GM12878 (cell line): ENCODE measurements around the gene GSG1L2. TPM values are rescaled to one million over a fixed set of nuclear protein-coding genes. Genes with fewer than 3 reads are reported as not detected.

Experiments used
- ATAC-seq: fragments of 200-7000 bp; cut with Tn5 transposase; 3 replicates; pipeline ENCODE4 v1.9.1; 2020; ENCODE audit warnings: mild to moderate bottlenecking, moderate library complexity
- BruUV-seq: library from RNA; stranded (reverse); fragments of 400-500 nt; replicated peaks from 2 replicates; lab custom pipeline; 2021; lab: Mats Ljungman, UMichigan
- CTCF ChIA-PET: fragments of 300-600 bp; sonication (Branson Sonifier 250); formaldehyde crosslinking; extraction: SDS; loops from one replicate; lab custom pipeline; 2021; ENCODE audit warnings: inconsistent platforms; lab: Yijun Ruan, JAX
- POLR2A ChIA-PET: fragments of 350-600 bp; formaldehyde crosslinking; extraction: SDS; loops from one replicate; lab custom pipeline; 2021; ENCODE audit warnings: inconsistent platforms; lab: Charles Lee
- RAD21 ChIA-PET: fragments of 300-600 bp; sonication (Branson Sonifier 250); formaldehyde crosslinking; loops from one replicate; lab custom pipeline; 2023; ENCODE audit warnings: antibody characterized with exemption; ENCODE audit not compliant: unreplicated experiment; lab: Charles Lee
- SMC1A ChIA-PET: fragments of 300-600 bp; sonication (Branson Sonifier 250); formaldehyde crosslinking; loops from one replicate; lab custom pipeline; 2023; ENCODE audit not compliant: unreplicated experiment, uncharacterized antibody; lab: Charles Lee
- DNase-seq: peaks from one replicate; pipeline ENCODE4 v3.0.0-alpha.2; 2011; ENCODE audit warnings: low read depth, low spot score
- FAIRE-seq: peaks from 3 replicates; lab custom pipeline; 2011; peaks lifted over from hg19 to GRCh38; lab: Jason Lieb, UNC
- H2AFZ ChIP-seq: 2 replicates; pipeline ENCODE4 v1.6.0; 2011; ENCODE audit warnings: low read depth, low read length, control low read depth; ENCODE audit not compliant: control insufficient read depth
- H3K27ac ChIP-seq: 2 replicates; pipeline ENCODE4 v1.5.1; 2011; ENCODE audit warnings: control low read depth; ENCODE audit not compliant: control insufficient read depth, insufficient read depth
- H3K27me3 ChIP-seq, 2 experiments: replicated peaks in 1 of 2; 2 replicates each; pipeline versions ENCODE4 v1.6.0 to v1.6.1; 2011; ENCODE audit warnings: low read length in 1 of 2; ENCODE audit not compliant: control insufficient read depth in 2 of 2, insufficient read depth in 2 of 2
- H3K36me3 ChIP-seq, 2 experiments: 2 replicates each; pipeline ENCODE4 v1.5.1; 2011; ENCODE audit warnings: low read length in 1 of 2; ENCODE audit not compliant: control insufficient read depth in 2 of 2, insufficient read depth in 2 of 2
- H3K4me1 ChIP-seq: 2 replicates; pipeline ENCODE4 v1.6.1; 2011; ENCODE audit warnings: mild to moderate bottlenecking, low read length, moderate library complexity, mixed read lengths; ENCODE audit not compliant: control insufficient read depth, insufficient read depth
- H3K4me2 ChIP-seq: 2 replicates; pipeline ENCODE4 v1.6.0; 2011; ENCODE audit warnings: control low read depth; ENCODE audit not compliant: control insufficient read depth, insufficient read depth
- H3K4me3 ChIP-seq: fragments of 200-600 bp; sonication (generic); 2 replicates; pipeline ENCODE4 v1.5.1; 2016
- H3K79me2 ChIP-seq: 2 replicates; pipeline ENCODE4 v1.6.0; 2011; ENCODE audit warnings: low read length; ENCODE audit not compliant: control insufficient read depth, insufficient read depth
- H3K9ac ChIP-seq: 2 replicates; pipeline ENCODE4 v1.8.0; 2011; ENCODE audit warnings: low read length, control low read depth, mixed read lengths; ENCODE audit not compliant: control insufficient read depth, insufficient read depth
- H3K9me3 ChIP-seq: replicated peaks from 3 replicates; pipeline ENCODE4 v1.5.1; 2011; ENCODE audit warnings: mild to moderate bottlenecking, low read length; ENCODE audit not compliant: control insufficient read depth, insufficient read depth
- H4K20me1 ChIP-seq: 2 replicates; pipeline ENCODE4 v1.6.0; 2011; ENCODE audit not compliant: control insufficient read depth, insufficient read depth
- ATF7 ChIP-seq: fragments of 450-650 bp; IDR thresholded peaks from 2 replicates; pipeline ENCODE4 v1.6.1; 2016; ENCODE audit warnings: low read depth, mild to moderate bottlenecking
- CHD4 ChIP-seq: fragments of 200-600 bp; sonication (generic); IDR thresholded peaks from 2 replicates; pipeline ENCODE4 v1.6.1; 2016; ENCODE audit warnings: mild to moderate bottlenecking
- ESRRA ChIP-seq: IDR thresholded peaks from 2 replicates; pipeline ENCODE4 v1.6.1; 2012; ENCODE audit warnings: mild to moderate bottlenecking, low read length, improper control_type of control experiment
- FOXK2 ChIP-seq: fragments of 450-650 bp; IDR thresholded peaks from 2 replicates; pipeline ENCODE4 v1.6.1; 2017; ENCODE audit warnings: mild to moderate bottlenecking, moderate library complexity
- MTA2 ChIP-seq: fragments of 450-650 bp; IDR thresholded peaks from 2 replicates; pipeline ENCODE4 v1.6.1; 2016; ENCODE audit warnings: low read depth, mild to moderate bottlenecking, moderate library complexity
- NFXL1 ChIP-seq: fragments of 450-650 bp; IDR thresholded peaks from 2 replicates; pipeline ENCODE4 v1.6.1; 2017; ENCODE audit warnings: antibody characterized with exemption, mild to moderate bottlenecking, borderline replicate concordance
- NKRF ChIP-seq: fragments of 450-650 bp; conservative IDR thresholded peaks from 2 replicates; pipeline ENCODE4 v1.6.1; 2017; ENCODE audit warnings: mild to moderate bottlenecking, moderate library complexity
- PAX5 ChIP-seq: IDR thresholded peaks from 2 replicates; pipeline ENCODE4 v1.6.1; 2011; ENCODE audit warnings: low read depth, low read length, borderline replicate concordance
- PKNOX1 ChIP-seq: fragments of 450-650 bp; IDR thresholded peaks from 2 replicates; pipeline ENCODE4 v1.6.1; 2016; ENCODE audit warnings: mild to moderate bottlenecking
- RAD21 ChIP-seq: IDR thresholded peaks from 2 replicates; pipeline ENCODE4 v1.6.1; 2011; ENCODE audit warnings: mild to moderate bottlenecking, low read depth, low read length, moderate library complexity; ENCODE audit not compliant: insufficient read depth
- RB1 ChIP-seq: fragments of 450-650 bp; formaldehyde crosslinking; IDR thresholded peaks from 2 replicates; pipeline ENCODE4 v1.6.1; 2017; ENCODE audit warnings: mild to moderate bottlenecking, borderline replicate concordance
- STAT3 ChIP-seq: IDR thresholded peaks from 2 replicates; pipeline ENCODE4 v1.6.1; 2011; ENCODE audit warnings: low read depth, low read length, improper control_type of control experiment
- ZBTB40 ChIP-seq: fragments of 450-650 bp; IDR thresholded peaks from 2 replicates; pipeline ENCODE4 v1.6.1; 2016; ENCODE audit warnings: mild to moderate bottlenecking, moderate library complexity, borderline replicate concordance
- ZNF274 ChIP-seq: IDR thresholded peaks from one replicate; pipeline ENCODE4 v1.8.0; 2011; ENCODE audit not compliant: insufficient read length, insufficient read depth
- WGBS: methylation state at CpG from one replicate; pipeline ENCODE4 v1.1.6; 2016; ENCODE audit warnings: low lambda C conversion rate; ENCODE audit not compliant: insufficient replicate concordance, insufficient coverage; ENCODE audit errors: missing lambda C conversion rate; 5-methylcytosine and 5-hydroxymethylcytosine counted together
- in situ Hi-C: fragments of 300-500 bp; cut with MboI; formaldehyde crosslinking; loops from 9 replicates; pipeline ENCODE4 v1.14.3; 2018; ENCODE audit warnings: mixed read lengths
- intact Hi-C: fragments of 100-400 bp; cut with micrococcal nuclease; formaldehyde crosslinking; loops from one replicate; pipeline ENCODE4 v1.14.2; 2022; ENCODE audit not compliant: unreplicated experiment
- polyA plus RNA-seq, 11 experiments: library from polyadenylated mRNA; depleted of rRNA in 4 of 11; unstranded in 6 of 11; stranded (reverse) in 5 of 11; fragments of >200 nt; fragmentation: Nextera tagmentation in 4 of 11; fragmentation: Illumina TruSeq in 1 of 11; extraction: Ambion mirVana in 4 of 11; extraction: Trizol in 1 of 11; gene quantifications; 1 replicate in 1 of 11; 2 replicates in 10 of 11; pipeline versions ENCODE4 v1.2.1 to v1.2.3, GENCODE V29; 2011 to 2016; ENCODE audit warnings: inconsistent platforms in 2 of 11, missing spikeins in 2 of 11, low read depth in 1 of 11
- total RNA-seq, 4 experiments: library from RNA; depleted of rRNA in 3 of 4; stranded (reverse); fragments of >200 nt in 3 of 4; fragmentation: Illumina TruSeq in 1 of 4; extraction: Trizol in 1 of 4; gene quantifications; 2 replicates each; pipeline versions ENCODE4 v1.2.1 to v1.2.3, GENCODE V29; 2013 to 2021
- TF ChIP-seq, protein P1 (sequence below): fragments of 450-650 bp; IDR thresholded peaks from 2 replicates; pipeline ENCODE4 v1.6.1; 2014; ENCODE audit warnings: mild to moderate bottlenecking
- TF ChIP-seq, protein P2 (sequence below): fragments of 450-650 bp; IDR thresholded peaks from 2 replicates; pipeline ENCODE4 v1.6.1; 2017; ENCODE audit warnings: low read depth, mild to moderate bottlenecking, moderate library complexity

The GSG1L2 gene
- total and polyA plus RNA-seq, 10 of the 15 experiments (the other 5 are each of a cell fraction or from before 2014, with no cell fraction given) = not detected

DNA sequence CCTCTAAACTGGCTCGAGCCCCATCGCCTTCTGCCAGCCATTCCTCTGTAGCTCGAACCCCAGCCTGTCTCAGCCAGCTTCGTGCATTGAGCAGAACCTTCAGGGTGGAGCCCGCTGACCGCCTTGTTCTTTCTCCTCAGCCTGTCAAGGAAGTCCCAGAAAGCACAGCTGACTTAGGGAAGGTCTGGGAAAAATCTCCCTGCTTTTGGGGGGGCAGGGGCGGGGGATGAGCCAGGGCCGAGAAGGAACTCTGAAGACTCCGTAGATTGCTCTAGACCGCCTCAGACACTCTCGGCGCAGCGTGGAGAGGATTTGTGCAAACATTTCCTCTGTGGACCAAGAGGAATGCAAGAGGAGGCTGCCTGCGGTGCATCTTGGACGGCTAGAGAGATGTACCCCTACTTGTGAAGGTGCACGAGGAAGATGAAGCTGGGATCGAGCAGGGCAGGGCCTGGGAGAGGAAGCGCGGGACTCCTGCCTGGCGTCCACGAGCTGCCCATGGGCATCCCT, 3.8 kb upstream of the GSG1L2 start, which contains the start of gene GLP2R:
GLP2R (plus strand) TSS at position 284 of the 510 bp plus-strand sequence; CDS start at position 424, 140 bp downstream.
- Histone ChIP-seq H2AFZ (no peak within 1 kb of the TSS), H4K20me1 (no peaks in the 10 kb centered on the region), H3K79me2 (no peaks in the 10 kb centered on the region), H3K4me2 (no peak within 1 kb of the TSS), H3K27me3 (peaks cover 0 to 2% of the 10 kb centered on the region in 2 experiments; a peak in 1 of 4 replicates), H3K27ac (no peak within 1 kb of the TSS), H3K36me3 (no peaks in the 10 kb centered on the region), H3K9me3 (no peaks in the 10 kb centered on the region), H3K9ac (no peak within 1 kb of the TSS), H3K4me3 (no peak within 1 kb of the TSS), H3K4me1 (no peaks in the 10 kb centered on the region)
- in situ Hi-C loops = no loop called here
- ChIA-PET CTCF (no interaction called here), RAD21 (no interaction called here), SMC1A (no interaction called here), POLR2A (no interaction called here)
- intact Hi-C loops = no loop called here
- FAIRE-seq (no peak), DNase-seq (no peak), ATAC-seq (no peak)
- 29% methylated on average over 21 of the region's 21 CpGs for WGBS
- no TSS peak for BruUV-seq
- TF ChIP-seq MTA2 = no peak
- TF ChIP-seq, protein P1, sequence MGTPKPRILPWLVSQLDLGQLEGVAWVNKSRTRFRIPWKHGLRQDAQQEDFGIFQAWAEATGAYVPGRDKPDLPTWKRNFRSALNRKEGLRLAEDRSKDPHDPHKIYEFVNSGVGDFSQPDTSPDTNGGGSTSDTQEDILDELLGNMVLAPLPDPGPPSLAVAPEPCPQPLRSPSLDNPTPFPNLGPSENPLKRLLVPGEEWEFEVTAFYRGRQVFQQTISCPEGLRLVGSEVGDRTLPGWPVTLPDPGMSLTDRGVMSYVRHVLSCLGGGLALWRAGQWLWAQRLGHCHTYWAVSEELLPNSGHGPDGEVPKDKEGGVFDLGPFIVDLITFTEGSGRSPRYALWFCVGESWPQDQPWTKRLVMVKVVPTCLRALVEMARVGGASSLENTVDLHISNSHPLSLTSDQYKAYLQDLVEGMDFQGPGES = no peak
- no peak for TF ChIP-seq RAD21
- TF ChIP-seq PAX5 = no peak
- no peak for TF ChIP-seq NKRF
- no peak for TF ChIP-seq ZBTB40
- no peak for TF ChIP-seq NFXL1
- TF ChIP-seq CHD4 = no peak
- no peak for TF ChIP-seq FOXK2
- no peak for TF ChIP-seq ATF7
- TF ChIP-seq, protein P2, sequence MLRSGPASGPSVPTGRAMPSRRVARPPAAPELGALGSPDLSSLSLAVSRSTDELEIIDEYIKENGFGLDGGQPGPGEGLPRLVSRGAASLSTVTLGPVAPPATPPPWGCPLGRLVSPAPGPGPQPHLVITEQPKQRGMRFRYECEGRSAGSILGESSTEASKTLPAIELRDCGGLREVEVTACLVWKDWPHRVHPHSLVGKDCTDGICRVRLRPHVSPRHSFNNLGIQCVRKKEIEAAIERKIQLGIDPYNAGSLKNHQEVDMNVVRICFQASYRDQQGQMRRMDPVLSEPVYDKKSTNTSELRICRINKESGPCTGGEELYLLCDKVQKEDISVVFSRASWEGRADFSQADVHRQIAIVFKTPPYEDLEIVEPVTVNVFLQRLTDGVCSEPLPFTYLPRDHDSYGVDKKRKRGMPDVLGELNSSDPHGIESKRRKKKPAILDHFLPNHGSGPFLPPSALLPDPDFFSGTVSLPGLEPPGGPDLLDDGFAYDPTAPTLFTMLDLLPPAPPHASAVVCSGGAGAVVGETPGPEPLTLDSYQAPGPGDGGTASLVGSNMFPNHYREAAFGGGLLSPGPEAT = no peak
- TF ChIP-seq RB1 = no peak
- TF ChIP-seq PKNOX1 = no peak
- no peak for TF ChIP-seq ZNF274
- no peak for TF ChIP-seq STAT3
- no peak for TF ChIP-seq ESRRA
